ENCODE data around the gene HIVEP3.

- no peak for TF ChIP-seq POLR2A (IDR thresholded peaks at IDR 0.05)
- TF ChIP-seq, protein P1, sequence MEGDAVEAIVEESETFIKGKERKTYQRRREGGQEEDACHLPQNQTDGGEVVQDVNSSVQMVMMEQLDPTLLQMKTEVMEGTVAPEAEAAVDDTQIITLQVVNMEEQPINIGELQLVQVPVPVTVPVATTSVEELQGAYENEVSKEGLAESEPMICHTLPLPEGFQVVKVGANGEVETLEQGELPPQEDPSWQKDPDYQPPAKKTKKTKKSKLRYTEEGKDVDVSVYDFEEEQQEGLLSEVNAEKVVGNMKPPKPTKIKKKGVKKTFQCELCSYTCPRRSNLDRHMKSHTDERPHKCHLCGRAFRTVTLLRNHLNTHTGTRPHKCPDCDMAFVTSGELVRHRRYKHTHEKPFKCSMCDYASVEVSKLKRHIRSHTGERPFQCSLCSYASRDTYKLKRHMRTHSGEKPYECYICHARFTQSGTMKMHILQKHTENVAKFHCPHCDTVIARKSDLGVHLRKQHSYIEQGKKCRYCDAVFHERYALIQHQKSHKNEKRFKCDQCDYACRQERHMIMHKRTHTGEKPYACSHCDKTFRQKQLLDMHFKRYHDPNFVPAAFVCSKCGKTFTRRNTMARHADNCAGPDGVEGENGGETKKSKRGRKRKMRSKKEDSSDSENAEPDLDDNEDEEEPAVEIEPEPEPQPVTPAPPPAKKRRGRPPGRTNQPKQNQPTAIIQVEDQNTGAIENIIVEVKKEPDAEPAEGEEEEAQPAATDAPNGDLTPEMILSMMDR (IDR thresholded peaks at IDR 0.05) = no peak
These were observed 26.4 kb downstream of the HIVEP3 start for GRCh38 chr1:41892301-41892781.

Measured in esophagus squamous epithelium (tissue), 4 donors.